Chondrocyte (in vitro differentiated cells): ENCODE measurements around the gene DDAH1. TPM values are rescaled to one million over a fixed set of nuclear protein-coding genes. Genes with fewer than 3 reads are reported as not detected.
A peak's percentile ranks its signal among the peaks of the same experiment; 100 is the strongest.

ENCODE experiments used
- DNase-seq: peaks from one replicate; pipeline ENCODE4 v3.0.0; 2021; ENCODE audit warnings: mixed read lengths, low spot score
- H3K27ac Mint-ChIP-seq: one replicate; pipeline ENCODE4 v1.8.0; 2021; ENCODE audit warnings: mild to moderate bottlenecking, moderate library complexity, mixed read lengths; ENCODE audit not compliant: unreplicated experiment
- H3K27me3 Mint-ChIP-seq: 2 replicates; pipeline ENCODE4 v1.8.0; 2021; ENCODE audit warnings: low read depth, mixed read lengths
- H3K36me3 Mint-ChIP-seq: 2 replicates; pipeline ENCODE4 v1.8.0; 2021; ENCODE audit warnings: low read depth, mixed read lengths
- H3K4me1 Mint-ChIP-seq: 2 replicates; pipeline ENCODE4 v1.8.0; 2021; ENCODE audit warnings: low read depth, mild to moderate bottlenecking, mixed read lengths
- H3K4me3 Mint-ChIP-seq: one replicate; pipeline ENCODE4 v1.8.0; 2021; ENCODE audit warnings: mild to moderate bottlenecking, moderate library complexity, mixed read lengths; ENCODE audit not compliant: unreplicated experiment
- H3K9me3 Mint-ChIP-seq: 2 replicates; pipeline ENCODE4 v1.8.0; 2021; ENCODE audit warnings: low read depth, mixed read lengths
- CTCF ChIP-seq: fragments of 200-600 bp; sonication (generic); IDR thresholded peaks from 2 replicates; pipeline ENCODE4 v1.5.0; 2021; ENCODE audit warnings: antibody characterized with exemption, mild to moderate bottlenecking, moderate library complexity
- total RNA-seq: library from RNA; stranded (reverse); gene quantifications from 3 replicates; pipeline ENCODE4 v1.2.1, GENCODE V29; 2021

The DDAH1 gene
- total RNA-seq, 1 donor from 2014 or later: 91.8 TPM

- Mint-ChIP-seq H3K27me3 (no peaks in the 10 kb centered on the region), H3K4me1 (peaks cover 68% of the 10 kb centered on the region), H3K4me3 (no peak overlapping the region), H3K36me3 (peaks cover 18% of the 10 kb centered on the region), H3K9me3 (no peaks in the 10 kb centered on the region), H3K27ac (peak overlapping the region; percentile 63)
- DNase-seq: no peak
- TF ChIP-seq CTCF: no peak
Observed at GRCh38 chr1:85445906-85446305, 19.1 kb downstream of the DDAH1 start.

DNA sequence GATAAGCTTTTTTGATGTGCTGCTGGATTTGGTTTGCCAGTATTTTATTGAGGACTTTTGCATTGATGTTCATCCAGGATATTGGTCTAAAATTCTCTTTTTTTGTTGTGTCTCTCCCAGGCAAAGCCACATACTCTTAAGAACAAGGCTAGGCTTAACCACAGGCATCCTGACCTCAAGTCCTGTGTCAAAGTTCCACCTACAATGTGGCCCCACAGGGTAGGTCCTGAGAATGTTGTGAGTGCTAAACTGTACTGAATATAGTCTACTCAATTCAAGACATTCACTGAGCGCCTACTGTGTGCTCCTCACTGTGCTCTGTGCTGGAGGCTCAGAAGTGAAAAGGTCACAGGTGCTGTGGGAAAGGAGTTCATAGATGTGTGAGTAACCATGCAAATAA lies 20.6 kb downstream of the DDAH1 start:
- no peaks in the 10 kb centered on the region for H3K9me3 Mint-ChIP-seq
- no peak overlapping the region for H3K27ac Mint-ChIP-seq
- peaks cover 15% of the 10 kb centered on the region for H3K36me3 Mint-ChIP-seq
- H3K4me3 Mint-ChIP-seq: no peak overlapping the region
- H3K4me1 Mint-ChIP-seq: peaks cover 80% of the 10 kb centered on the region
- DNase-seq: no peak
- H3K27me3 Mint-ChIP-seq: no peaks in the 10 kb centered on the region
- TF ChIP-seq CTCF: no peak

DNA sequence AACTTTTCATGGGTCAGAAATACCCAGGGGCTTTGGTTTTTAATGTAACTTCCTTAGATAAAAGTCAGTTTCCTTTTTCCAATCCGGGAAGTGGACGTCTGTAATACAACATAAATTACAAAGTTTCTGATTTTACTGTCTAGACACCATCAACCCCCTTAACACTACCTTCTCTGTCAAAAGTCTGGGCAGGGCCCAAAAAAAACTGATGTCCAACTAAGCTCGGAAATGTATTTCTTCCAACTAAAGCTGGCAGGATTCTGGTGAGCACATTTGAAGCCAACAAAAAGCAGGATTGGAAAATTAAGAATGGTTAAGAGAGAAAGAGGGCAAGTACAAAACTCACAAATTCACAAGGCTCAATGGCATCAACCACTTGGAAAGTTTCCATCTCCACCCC lies 24.3 kb downstream of the DDAH1 start:
- Mint-ChIP-seq H3K9me3 (no peaks in the 10 kb centered on the region), H3K27ac (peak overlapping the region; percentile 87), H3K27me3 (no peaks in the 10 kb centered on the region), H3K4me3 (peak overlapping the region; percentile 7), H3K36me3 (peaks cover 14% of the 10 kb centered on the region), H3K4me1 (peaks cover 71% of the 10 kb centered on the region)
- DNase-seq: no peak
- no peak for TF ChIP-seq CTCF

DNA sequence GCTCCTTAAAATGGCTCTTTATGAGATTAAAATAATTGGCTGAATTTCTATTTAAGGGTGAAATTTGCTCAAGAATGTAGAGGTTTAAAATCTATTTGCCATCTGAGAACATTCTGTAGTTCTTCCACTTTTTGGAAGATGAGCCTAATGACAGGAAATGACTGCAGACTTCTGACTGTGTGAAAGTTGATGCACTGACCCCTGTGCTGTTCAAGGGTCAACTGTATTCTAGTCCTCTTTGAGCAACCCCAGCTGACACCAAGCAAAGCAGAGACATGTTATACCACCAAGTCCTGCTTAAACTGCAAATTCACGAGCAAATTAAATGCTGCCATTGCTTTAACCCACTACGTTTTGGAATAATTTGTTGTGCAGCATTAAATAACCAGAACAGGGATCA lies 26.6 kb downstream of the DDAH1 start:
- peaks cover 54% of the 10 kb centered on the region for H3K4me1 Mint-ChIP-seq
- no peak for TF ChIP-seq CTCF
- H3K36me3 Mint-ChIP-seq: peaks cover 2% of the 10 kb centered on the region
- no peak for DNase-seq
- H3K27me3 Mint-ChIP-seq: no peaks in the 10 kb centered on the region
- peak overlapping the region; percentile 68 for H3K27ac Mint-ChIP-seq
- H3K4me3 Mint-ChIP-seq: no peak overlapping the region
- no peaks in the 10 kb centered on the region for H3K9me3 Mint-ChIP-seq

- Mint-ChIP-seq H3K27me3 (no peaks in the 10 kb centered on the region), H3K27ac (peak overlapping the region; percentile 6), H3K36me3 (peaks cover 3% of the 10 kb centered on the region), H3K9me3 (no peaks in the 10 kb centered on the region), H3K4me1 (peaks cover 54% of the 10 kb centered on the region), H3K4me3 (no peak overlapping the region)
- no peak for TF ChIP-seq CTCF
- DNase-seq: no peak
Observed at GRCh38 chr1:85437139-85437538, 27.8 kb downstream of the DDAH1 start.
